NCI-H2081 treated with DMSO at 0.1 percent for 48 hours (cell line): ENCODE data around the gene EMX2.
"Not testable (repeated sequence)": the region's sequence is repeated elsewhere in the genome, so short reads cannot be mapped to it uniquely, and the experiment has no call there.

Source experiments
- DNase-seq: peaks from one replicate; lab custom pipeline; 2025; lab: John Stamatoyannopoulos, UW

The EMX2 gene

DNA sequence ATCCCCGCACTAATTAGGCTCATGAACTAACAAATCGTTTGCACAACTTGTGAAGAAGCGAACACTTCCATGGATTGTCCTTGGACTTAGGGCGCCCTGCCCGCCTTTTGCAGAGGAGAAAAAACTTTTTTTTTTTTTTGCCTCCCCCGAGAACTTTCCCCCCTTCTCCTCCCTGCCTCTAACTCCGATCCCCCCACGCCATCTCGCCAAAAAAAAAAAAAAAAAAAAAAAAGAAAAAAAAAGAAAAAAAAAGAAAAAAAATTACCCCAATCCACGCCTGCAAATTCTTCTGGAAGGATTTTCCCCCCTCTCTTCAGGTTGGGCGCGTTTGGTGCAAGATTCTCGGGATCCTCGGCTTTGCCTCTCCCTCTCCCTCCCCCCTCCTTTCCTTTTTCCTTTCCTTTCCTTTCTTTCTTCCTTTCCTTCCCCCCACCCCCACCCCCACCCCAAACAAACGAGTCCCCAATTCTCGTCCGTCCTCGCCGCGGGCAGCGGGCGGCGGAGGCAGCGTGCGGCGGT lies at the start of gene EMX2:
Gene EMX2 (plus strand): TSS at position 41 of the 519 bp plus-strand sequence. CDS start 522 bp downstream, outside the sequence.
- DNase-seq: no peak

- DNase-seq: no peak
Measured at GRCh38 chr10:117496031-117496430, 46.5 kb upstream of the EMX2 start.

DNA sequence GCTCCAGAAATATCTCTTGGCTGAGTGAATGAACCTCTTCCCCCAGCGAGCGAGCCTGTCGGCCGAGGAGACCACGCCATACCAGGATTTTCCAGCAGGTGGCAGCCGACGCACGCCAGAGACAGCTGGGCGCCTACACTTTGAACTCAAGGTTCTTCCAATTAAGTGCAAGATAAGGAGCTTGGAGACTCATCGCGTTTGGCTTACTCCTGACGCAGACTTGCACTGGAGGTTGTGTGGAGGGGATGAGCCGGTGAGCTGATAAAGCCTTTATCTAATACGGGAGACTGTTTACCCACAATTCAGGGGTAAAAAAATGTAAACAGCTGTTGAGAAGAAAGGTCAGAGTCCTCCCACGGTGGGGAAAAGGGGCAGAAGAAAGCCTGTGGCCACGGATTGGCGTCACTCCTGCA lies 45.9 kb upstream of the EMX2 start:
- no peak for DNase-seq

DNA sequence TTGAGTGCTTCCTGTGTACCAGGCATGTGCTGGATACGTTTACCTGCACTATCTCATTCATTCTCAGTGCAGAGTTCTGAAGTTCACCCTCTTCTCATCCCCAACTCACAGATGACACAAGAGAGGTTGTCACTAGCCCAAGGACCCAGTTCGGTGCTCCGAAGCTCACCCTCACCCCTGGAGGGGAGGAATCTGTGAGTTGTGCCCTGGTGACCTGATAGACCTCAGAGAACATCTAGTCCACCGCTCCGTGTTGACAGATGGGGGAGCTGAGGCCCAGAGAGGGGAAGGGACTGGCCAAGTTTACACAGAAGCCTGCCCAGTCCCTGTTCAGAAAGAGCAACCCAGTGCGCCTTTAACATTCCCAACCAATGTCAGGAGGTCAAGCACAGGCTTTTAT lies 44.8 kb upstream of the EMX2 start:
- no peak for DNase-seq

GRCh38 chr10:117499248-117500105 lies 43.1 kb upstream of the EMX2 start:
- DNase-seq: no peak

DNA sequence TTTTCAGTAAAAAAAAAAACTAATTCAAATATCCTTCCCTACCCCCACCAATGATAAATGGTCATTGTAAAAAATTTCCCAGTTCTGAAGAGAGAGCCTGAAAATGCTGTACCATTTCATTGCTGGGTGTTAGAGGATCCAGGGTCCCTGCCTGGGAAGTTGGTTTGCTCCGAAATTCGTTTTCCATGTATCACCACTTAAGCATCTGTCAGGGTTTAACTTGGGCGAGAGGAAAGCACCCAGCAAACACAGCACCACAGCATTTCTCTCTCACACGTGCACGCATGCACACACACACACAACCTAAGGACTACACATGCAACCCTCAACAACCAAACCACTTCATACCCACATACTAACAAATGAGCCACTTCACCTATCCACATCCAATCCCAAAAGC lies 42.1 kb upstream of the EMX2 start:
- no peak for DNase-seq

- no peak for DNase-seq
Measured at GRCh38 chr10:117501460-117502035, 41.0 kb upstream of the EMX2 start.

GRCh38 chr10:117502421-117503243 lies 39.9 kb upstream of the EMX2 start:
- no peak for DNase-seq

- peak; percentile 25 for DNase-seq
Measured at GRCh38 chr10:117503244-117504205, 39.0 kb upstream of the EMX2 start.

GRCh38 chr10:117504562-117504961 lies 38.0 kb upstream of the EMX2 start:
- DNase-seq: no peak

DNA sequence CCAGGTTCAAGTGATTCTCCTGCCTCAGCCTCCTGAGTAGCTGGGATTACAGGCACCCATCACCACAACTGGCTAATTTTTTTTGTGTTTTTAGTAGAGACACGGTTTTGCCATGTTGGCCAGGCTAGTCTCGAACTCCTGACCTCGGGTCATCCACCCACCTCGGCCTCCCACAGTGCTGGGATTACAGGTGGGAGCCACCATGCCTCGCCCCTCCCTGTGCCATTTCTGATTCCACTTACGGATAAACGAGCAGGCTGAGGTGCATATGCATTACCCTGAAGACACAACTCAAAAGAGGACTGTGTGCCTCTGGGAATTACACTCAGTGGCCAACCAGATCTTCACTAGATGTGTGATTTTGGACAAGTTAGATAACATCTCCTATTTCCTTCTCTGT lies 35.5 kb upstream of the EMX2 start:
- DNase-seq: not testable (repeated sequence)

GRCh38 chr10:117509573-117509972 lies 33.0 kb upstream of the EMX2 start:
- DNase-seq: no peak

GRCh38 chr10:117511601-117512390 lies 30.8 kb upstream of the EMX2 start:
- no peak for DNase-seq

- no peak for DNase-seq
Measured at GRCh38 chr10:117514971-117515370, 27.6 kb upstream of the EMX2 start.

GRCh38 chr10:117516681-117517080 lies 25.9 kb upstream of the EMX2 start:
- DNase-seq: no peak

DNA sequence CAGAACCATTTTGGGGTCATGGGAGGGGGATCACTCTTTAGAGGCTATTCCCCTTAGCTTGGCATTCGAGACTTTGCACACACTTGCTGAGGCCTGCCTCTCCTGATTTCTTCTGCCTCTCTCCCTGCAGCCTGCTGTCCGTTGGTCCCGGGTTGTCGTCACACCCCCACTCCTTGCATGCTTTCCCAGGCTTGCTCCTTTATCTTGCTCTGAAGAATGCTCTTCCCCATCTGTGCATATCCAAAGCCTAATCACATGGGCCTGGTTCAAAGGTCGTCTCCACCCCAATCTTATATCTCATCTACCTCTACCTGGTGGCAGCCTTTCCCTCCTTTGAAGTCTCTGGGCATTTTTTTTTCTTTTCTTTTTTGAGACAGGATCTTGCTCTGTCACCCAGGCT lies 24.3 kb upstream of the EMX2 start:
- no peak for DNase-seq

DNA sequence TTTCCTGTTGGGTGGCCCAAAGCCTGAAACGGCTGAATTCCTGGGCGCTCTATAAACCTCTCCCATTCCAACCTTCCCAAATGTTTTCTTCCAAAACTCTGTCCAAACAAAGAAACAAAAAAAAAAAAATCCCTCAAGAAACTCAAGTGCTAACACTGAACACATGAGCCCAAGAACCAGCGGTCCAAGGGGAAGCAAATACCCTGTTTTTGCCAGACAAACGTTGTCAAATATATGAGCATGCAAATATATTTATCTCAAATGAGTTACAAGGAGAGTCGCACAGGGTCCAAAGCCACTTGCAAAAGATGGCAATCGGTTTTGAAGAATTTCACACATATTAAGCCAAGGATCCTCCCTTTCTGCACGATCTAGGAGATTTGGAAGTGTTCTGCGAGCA lies 23.3 kb upstream of the EMX2 start:
- DNase-seq: no peak

DNA sequence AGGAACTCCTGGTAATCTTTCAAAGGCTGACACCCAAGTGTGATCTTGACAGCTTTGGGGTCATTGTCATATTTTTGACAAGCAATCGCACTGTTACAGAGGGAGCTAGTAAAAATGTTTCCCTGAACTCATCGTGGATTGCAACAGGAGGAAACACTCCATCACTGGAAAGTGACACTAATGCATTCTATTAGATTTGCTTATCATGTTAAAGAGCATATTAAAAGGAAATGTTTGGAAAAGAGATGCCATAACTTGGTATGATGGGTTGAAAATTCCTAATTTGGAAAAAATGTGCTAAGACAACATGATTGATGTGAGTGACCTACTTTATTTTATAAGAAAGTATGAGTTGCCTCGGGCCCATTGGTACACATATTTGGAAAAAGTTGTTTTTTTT lies 22.7 kb upstream of the EMX2 start:
- no peak for DNase-seq

DNA sequence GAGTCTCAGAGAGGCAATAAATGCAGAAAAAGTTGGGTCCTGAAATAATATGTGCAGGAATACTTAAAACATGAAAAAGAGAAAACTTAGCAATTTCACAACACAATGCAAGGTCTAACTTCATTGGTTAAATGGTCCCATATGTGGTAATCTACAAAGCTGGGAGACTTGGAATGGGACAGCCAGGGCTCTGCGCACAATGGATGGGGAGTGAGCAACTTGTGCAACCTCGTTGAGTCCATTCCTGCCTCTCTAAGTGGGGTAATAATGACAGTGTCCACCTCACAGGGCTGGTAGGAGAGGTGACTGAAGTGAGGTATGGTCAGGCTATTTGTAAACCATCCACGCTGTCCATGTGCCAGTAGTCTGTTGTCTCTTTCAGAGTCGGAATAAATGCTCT lies 11.8 kb upstream of the EMX2 start:
- DNase-seq: no peak

DNA sequence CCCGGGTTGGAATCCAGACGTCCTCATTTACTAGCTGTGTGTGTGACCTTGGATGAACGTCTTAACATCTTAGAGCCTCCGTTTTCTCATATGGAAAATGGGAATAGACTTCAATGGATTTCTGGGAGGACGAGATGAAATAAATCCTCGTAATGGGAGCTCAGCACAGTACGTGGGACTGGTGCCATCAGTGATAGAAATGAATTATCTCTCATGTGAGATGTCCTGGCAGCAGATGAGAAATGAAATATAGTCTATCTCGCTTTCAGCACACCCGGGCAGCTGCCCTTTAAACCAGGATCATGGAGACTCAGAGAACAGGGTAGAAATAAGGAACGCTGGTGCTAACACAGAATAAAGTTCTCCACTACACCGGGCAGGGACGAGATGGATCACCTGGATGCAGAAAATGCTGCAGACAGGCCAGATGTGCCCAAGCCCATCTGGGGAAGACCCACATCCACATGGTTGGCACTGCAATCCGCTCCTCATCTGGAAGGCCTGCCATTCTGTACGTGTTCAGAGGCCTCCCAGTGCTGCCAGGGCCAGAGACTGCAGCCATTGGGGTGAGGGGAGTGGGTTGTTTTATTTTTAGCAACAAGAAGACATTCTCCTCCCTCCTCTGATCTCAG lies 11.1 kb upstream of the EMX2 start:
- no peak for DNase-seq
